CD14-positive monocyte (primary cell): Measurements from ENCODE around the gene KIF9. TPM values are rescaled to one million over a fixed set of nuclear protein-coding genes. Genes with fewer than 3 reads are reported as not detected.
A peak's percentile ranks its signal among the peaks of the same experiment; 100 is the strongest.

Experiments
- DNase-seq, 3 donors: peaks; one replicate each; pipeline ENCODE4 v3.0.0-alpha.2; 2011 to 2022
- H2AFZ ChIP-seq: 2 replicates; pipeline ENCODE4 v1.6.0; 2012; ENCODE audit warnings: mild to moderate bottlenecking, low read depth, low read length, inconsistent platforms; ENCODE audit not compliant: insufficient read depth, poor library complexity, severe bottlenecking
- H3K27ac ChIP-seq, 2 donors: 1 replicate in 1 of 2; 2 replicates in 1 of 2; pipeline ENCODE4 v1.5.1; 2012 to 2013; ENCODE audit warnings: low read length in 2 of 2, control low read depth in 1 of 2, inconsistent platforms in 1 of 2, low read depth in 1 of 2, mild to moderate bottlenecking in 1 of 2
- H3K27me3 ChIP-seq, 2 donors: one replicate each; pipeline versions ENCODE4 v1.6.0 to v1.6.1; 2011 to 2013; ENCODE audit warnings: low read length in 2 of 2; ENCODE audit not compliant: control insufficient read depth in 2 of 2, insufficient read depth in 2 of 2
- H3K36me3 ChIP-seq, 2 donors: replicated peaks in 1 of 2; 1 replicate in 1 of 2; 2 replicates in 1 of 2; pipeline versions ENCODE4 v1.5.1 to v1.6.1; 2012 to 2013; ENCODE audit warnings: low read length in 2 of 2, control low read depth in 1 of 2, inconsistent platforms in 1 of 2, mild to moderate bottlenecking in 1 of 2; ENCODE audit not compliant: insufficient read depth in 2 of 2, control insufficient read depth in 1 of 2
- H3K4me1 ChIP-seq, 2 donors: 1 replicate in 1 of 2; 2 replicates in 1 of 2; pipeline versions ENCODE4 v1.5.1 to v1.6.1; 2012 to 2013; ENCODE audit warnings: low read length in 2 of 2, control low read depth in 1 of 2, inconsistent platforms in 1 of 2, mild to moderate bottlenecking in 1 of 2, moderate library complexity in 1 of 2; ENCODE audit not compliant: insufficient read depth in 2 of 2, control insufficient read depth in 1 of 2
- H3K4me2 ChIP-seq: replicated peaks from 2 replicates; pipeline ENCODE3; 2012; ENCODE audit warnings: low read length, moderate library complexity, mild to moderate bottlenecking; ENCODE audit not compliant: poor library complexity, severe bottlenecking; ENCODE audit errors: extremely low read depth
- H3K4me3 ChIP-seq, 3 experiments: fragments of 200-600 bp in 1 of 3; sonication (generic) in 1 of 3; replicated peaks in 1 of 3; 1 replicate in 2 of 3; 2 replicates in 1 of 3; pipeline ENCODE4 v1.5.1; 2011 to 2013; ENCODE audit warnings: low read length in 3 of 3, mild to moderate bottlenecking in 3 of 3, control low read depth in 2 of 3, low read depth in 2 of 3, inconsistent platforms in 1 of 3, moderate library complexity in 1 of 3
- H3K79me2 ChIP-seq: 2 replicates; pipeline ENCODE4 v1.6.0; 2012; ENCODE audit warnings: mild to moderate bottlenecking, control low read depth, inconsistent platforms, low read length, moderate library complexity; ENCODE audit not compliant: insufficient read depth
- H3K9ac ChIP-seq: 2 replicates; pipeline ENCODE4 v1.6.0; 2017; ENCODE audit warnings: low read length, mild to moderate bottlenecking; ENCODE audit not compliant: insufficient read depth, poor library complexity, severe bottlenecking
- H3K9me3 ChIP-seq, 2 donors: replicated peaks in 1 of 2; 1 replicate in 1 of 2; 2 replicates in 1 of 2; pipeline versions ENCODE4 v1.5.1 to v1.6.1; 2012 to 2013; ENCODE audit warnings: low read length in 2 of 2, control low read depth in 1 of 2; ENCODE audit not compliant: control insufficient read depth in 1 of 2, insufficient read depth in 1 of 2
- H4K20me1 ChIP-seq: 2 replicates; pipeline ENCODE4 v1.6.0; 2012; ENCODE audit warnings: mild to moderate bottlenecking, low read length, control low read depth, moderate library complexity; ENCODE audit not compliant: insufficient read depth
- H3K27ac Mint-ChIP-seq, 7 donors: one replicate each; pipeline ENCODE4 v1.8.0; 2020; ENCODE audit warnings: mild to moderate bottlenecking in 7 of 7, mixed read lengths in 7 of 7, moderate library complexity in 6 of 7, inconsistent platforms in 2 of 7
- H3K27me3 Mint-ChIP-seq, 3 donors: one replicate each; pipeline ENCODE4 v1.8.0; 2021 to 2022; ENCODE audit warnings: low read depth in 3 of 3, mild to moderate bottlenecking in 3 of 3, mixed read lengths in 3 of 3, moderate library complexity in 3 of 3, inconsistent platforms in 1 of 3
- H3K36me3 Mint-ChIP-seq, 2 donors: one replicate each; pipeline ENCODE4 v1.8.0; 2020; ENCODE audit warnings: mixed read lengths in 2 of 2, inconsistent platforms in 1 of 2, mild to moderate bottlenecking in 1 of 2
- H3K4me1 Mint-ChIP-seq: one replicate; pipeline ENCODE4 v1.8.0; 2020; ENCODE audit warnings: mild to moderate bottlenecking, mixed read lengths
- H3K4me3 Mint-ChIP-seq, 2 donors: one replicate each; pipeline ENCODE4 v1.8.0; 2020; ENCODE audit warnings: mild to moderate bottlenecking in 2 of 2, mixed read lengths in 2 of 2, moderate library complexity in 1 of 2
- H3K9me3 Mint-ChIP-seq, 7 donors: one replicate each; pipeline ENCODE4 v1.8.0; 2020 to 2022; ENCODE audit warnings: mixed read lengths in 7 of 7, mild to moderate bottlenecking in 6 of 7, moderate library complexity in 6 of 7, inconsistent platforms in 2 of 7
- WGBS: methylation state at CpG from one replicate; pipeline ENCODE4 v1.1.5; 2013; ENCODE audit warnings: missing lambda C conversion rate; ENCODE audit not compliant: insufficient coverage; 5-methylcytosine and 5-hydroxymethylcytosine counted together
- intact Hi-C, 2 donors: fragments of 100-400 bp; cut with micrococcal nuclease; formaldehyde crosslinking; loops; one replicate each; pipeline versions ENCODE4 v1.15.0 to v1.15.1; 2023
- polyA plus RNA-seq, 3 donors: library from polyadenylated mRNA; depleted of rRNA in 1 of 3; unstranded in 2 of 3; stranded (reverse) in 1 of 3; fragments of 300-500 nt in 2 of 3; fragments of >200 nt in 1 of 3; fragmentation: Illumina TruSeq in 2 of 3; gene quantifications; 1 replicate in 2 of 3; 2 replicates in 1 of 3; pipeline ENCODE4 v1.2.3, GENCODE V29; 2012 to 2021
- TF ChIP-seq, protein P1 (sequence below): fragments of 200-600 bp; IDR thresholded peaks from one replicate; pipeline ENCODE4 v1.8.0; 2022; ENCODE audit warnings: antibody characterized with exemption, mild to moderate bottlenecking

The KIF9 gene
- polyA plus RNA-seq, 3 donors = 2.4 to 5.1 (median 3.8) TPM

DNA sequence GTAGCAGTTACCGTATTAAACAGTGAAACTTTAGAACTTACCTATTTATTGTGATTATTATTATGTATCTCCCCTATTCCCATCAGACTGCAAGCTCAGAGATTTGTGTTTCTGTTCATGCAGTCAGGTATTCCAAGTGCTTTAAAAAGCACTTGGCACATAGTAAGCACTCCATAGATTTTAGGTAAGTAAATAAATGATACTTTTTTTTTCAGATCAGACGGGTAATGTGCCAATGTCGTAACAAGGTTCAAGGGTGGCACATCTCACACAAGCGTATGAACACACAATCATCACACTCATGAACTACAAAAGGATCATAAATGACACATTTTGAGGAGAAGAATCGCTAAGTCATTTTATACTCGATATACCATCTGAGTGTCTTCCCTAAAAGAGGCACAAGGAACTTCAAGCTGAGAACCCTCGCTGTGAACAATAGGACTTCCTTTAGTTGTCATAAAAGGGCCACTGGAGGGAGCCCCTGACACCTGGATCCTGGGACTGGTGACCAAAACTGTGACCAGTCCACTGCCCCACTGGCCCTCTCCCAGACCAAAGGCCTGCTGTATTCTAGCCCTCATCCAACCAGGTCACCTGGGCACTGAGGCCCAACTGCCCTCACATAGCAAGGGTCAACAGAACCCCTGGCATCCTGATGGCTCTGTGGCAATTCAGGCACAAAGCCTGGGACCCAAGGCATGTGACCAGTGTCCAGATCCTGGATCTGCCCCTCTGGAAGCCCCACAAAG is 32.1 kb downstream of the KIF9 start:
- DNase-seq = peak; percentile 47 to 72 (median 66)
- intact Hi-C loops = no loop called here
- no peak overlapping the region for H3K27ac Mint-ChIP-seq

GRCh38 chr3:47247131-47248064 is 35.2 kb downstream of the KIF9 start:
- Histone ChIP-seq H2AFZ (no peak overlapping the region), H3K9me3 (no peaks in the 10 kb centered on the region), H3K27me3 (no peaks in the 10 kb centered on the region), H3K4me2 (no peak overlapping the region), H4K20me1 (no peaks in the 10 kb centered on the region), H3K4me1 (peaks cover 3 to 4% of the 10 kb centered on the region in 2 donors), H3K79me2 (no peaks in the 10 kb centered on the region), H3K4me3 (no peak overlapping the region), H3K9ac (no peak overlapping the region), H3K27ac (no peak overlapping the region), H3K36me3 (no peaks in the 10 kb centered on the region)
- no peaks in the 10 kb centered on the region for H3K36me3 Mint-ChIP-seq
- intact Hi-C loops = no loop called here
- TF ChIP-seq, protein P1, sequence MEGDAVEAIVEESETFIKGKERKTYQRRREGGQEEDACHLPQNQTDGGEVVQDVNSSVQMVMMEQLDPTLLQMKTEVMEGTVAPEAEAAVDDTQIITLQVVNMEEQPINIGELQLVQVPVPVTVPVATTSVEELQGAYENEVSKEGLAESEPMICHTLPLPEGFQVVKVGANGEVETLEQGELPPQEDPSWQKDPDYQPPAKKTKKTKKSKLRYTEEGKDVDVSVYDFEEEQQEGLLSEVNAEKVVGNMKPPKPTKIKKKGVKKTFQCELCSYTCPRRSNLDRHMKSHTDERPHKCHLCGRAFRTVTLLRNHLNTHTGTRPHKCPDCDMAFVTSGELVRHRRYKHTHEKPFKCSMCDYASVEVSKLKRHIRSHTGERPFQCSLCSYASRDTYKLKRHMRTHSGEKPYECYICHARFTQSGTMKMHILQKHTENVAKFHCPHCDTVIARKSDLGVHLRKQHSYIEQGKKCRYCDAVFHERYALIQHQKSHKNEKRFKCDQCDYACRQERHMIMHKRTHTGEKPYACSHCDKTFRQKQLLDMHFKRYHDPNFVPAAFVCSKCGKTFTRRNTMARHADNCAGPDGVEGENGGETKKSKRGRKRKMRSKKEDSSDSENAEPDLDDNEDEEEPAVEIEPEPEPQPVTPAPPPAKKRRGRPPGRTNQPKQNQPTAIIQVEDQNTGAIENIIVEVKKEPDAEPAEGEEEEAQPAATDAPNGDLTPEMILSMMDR = no peak
- DNase-seq = no peak
- peaks cover 0 to 2% (median 0%) of the 10 kb centered on the region in 3 donors for H3K27me3 Mint-ChIP-seq
- H3K4me1 Mint-ChIP-seq = peaks cover 17% of the 10 kb centered on the region
- WGBS = 98% methylated on average over 12 of the region's 14 CpGs
- H3K4me3 Mint-ChIP-seq = no peak overlapping the region
- no peaks in the 10 kb centered on the region for H3K9me3 Mint-ChIP-seq
- no peak overlapping the region for H3K27ac Mint-ChIP-seq

More for the DNA sequence above, 32.1 kb downstream of the KIF9 start:
- no peaks in the 10 kb centered on the region for H3K36me3 ChIP-seq
- WGBS = 18% methylated on average over 3 of the region's 7 CpGs
- H3K79me2 ChIP-seq = no peaks in the 10 kb centered on the region
- no peaks in the 10 kb centered on the region for H3K9me3 ChIP-seq
- no peak overlapping the region for H3K9ac ChIP-seq
- H2AFZ ChIP-seq = no peak overlapping the region
- no peak overlapping the region for H3K4me3 ChIP-seq
- TF ChIP-seq, protein P1 = peak; percentile 71
- no peaks in the 10 kb centered on the region for H4K20me1 ChIP-seq
- Mint-ChIP-seq H3K9me3 (no peaks in the 10 kb centered on the region), H3K36me3 (no peaks in the 10 kb centered on the region), H3K27me3 (peaks cover 0 to 3% (median 0%) of the 10 kb centered on the region in 3 donors), H3K4me1 (peaks cover 6% of the 10 kb centered on the region), H3K4me3 (no peak overlapping the region)
- no peaks in the 10 kb centered on the region for H3K27me3 ChIP-seq
- no peaks in the 10 kb centered on the region for H3K4me1 ChIP-seq
- H3K27ac ChIP-seq = no peak overlapping the region
- H3K4me2 ChIP-seq = no peak overlapping the region
